ENCODE measurements around the gene HNRNPA2B1. TPM values are rescaled to one million over a fixed set of nuclear protein-coding genes. Genes with fewer than 3 reads are reported as not detected.

The HNRNPA2B1 gene
- total RNA-seq, 1 experiment from 2014 or later = 1,101 TPM

DNA sequence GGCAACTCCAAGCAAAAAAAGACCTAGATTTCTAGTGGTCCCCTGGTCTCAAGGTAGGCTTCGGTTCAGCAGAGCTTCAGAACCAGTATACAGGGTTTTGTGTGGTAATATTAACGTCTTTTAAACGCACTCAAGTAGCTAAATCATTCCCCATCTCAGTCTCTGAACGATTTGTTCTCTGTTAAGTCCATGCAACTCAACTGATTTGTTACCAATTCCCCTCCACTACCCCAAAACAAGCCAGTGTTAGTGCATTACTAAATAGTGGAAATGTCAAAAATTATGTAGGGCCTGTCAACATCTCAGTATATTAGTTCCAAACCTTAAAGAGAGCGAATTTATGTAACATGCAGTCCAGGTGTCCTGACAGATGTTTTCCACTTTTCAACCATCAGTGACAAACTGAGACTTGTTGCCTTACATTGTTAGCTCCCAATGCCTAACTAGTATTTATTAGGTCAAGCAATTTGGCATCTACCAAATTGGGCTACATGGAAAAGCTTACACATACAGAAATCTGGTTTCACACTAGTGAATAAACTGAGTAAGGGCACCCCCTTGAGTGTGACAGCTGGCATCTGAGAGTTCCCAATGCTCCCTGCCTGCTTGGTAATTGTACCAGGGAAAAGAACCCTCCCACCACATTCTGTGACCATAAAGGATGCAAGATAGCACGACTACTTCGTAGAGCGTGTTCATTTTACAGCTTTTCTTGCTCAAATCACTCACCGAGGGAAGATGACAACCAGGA, 12.2 kb downstream of the HNRNPA2B1 start (continued):
- TF ChIP-seq, protein P1, sequence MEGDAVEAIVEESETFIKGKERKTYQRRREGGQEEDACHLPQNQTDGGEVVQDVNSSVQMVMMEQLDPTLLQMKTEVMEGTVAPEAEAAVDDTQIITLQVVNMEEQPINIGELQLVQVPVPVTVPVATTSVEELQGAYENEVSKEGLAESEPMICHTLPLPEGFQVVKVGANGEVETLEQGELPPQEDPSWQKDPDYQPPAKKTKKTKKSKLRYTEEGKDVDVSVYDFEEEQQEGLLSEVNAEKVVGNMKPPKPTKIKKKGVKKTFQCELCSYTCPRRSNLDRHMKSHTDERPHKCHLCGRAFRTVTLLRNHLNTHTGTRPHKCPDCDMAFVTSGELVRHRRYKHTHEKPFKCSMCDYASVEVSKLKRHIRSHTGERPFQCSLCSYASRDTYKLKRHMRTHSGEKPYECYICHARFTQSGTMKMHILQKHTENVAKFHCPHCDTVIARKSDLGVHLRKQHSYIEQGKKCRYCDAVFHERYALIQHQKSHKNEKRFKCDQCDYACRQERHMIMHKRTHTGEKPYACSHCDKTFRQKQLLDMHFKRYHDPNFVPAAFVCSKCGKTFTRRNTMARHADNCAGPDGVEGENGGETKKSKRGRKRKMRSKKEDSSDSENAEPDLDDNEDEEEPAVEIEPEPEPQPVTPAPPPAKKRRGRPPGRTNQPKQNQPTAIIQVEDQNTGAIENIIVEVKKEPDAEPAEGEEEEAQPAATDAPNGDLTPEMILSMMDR (IDR thresholded peaks at IDR 0.05) = no peak
- peak; percentile 98 for TF ChIP-seq ZNF671 (CRISPR knock-in tag; IDR thresholded peaks at IDR 0.05)
- TF ChIP-seq, protein P2, sequence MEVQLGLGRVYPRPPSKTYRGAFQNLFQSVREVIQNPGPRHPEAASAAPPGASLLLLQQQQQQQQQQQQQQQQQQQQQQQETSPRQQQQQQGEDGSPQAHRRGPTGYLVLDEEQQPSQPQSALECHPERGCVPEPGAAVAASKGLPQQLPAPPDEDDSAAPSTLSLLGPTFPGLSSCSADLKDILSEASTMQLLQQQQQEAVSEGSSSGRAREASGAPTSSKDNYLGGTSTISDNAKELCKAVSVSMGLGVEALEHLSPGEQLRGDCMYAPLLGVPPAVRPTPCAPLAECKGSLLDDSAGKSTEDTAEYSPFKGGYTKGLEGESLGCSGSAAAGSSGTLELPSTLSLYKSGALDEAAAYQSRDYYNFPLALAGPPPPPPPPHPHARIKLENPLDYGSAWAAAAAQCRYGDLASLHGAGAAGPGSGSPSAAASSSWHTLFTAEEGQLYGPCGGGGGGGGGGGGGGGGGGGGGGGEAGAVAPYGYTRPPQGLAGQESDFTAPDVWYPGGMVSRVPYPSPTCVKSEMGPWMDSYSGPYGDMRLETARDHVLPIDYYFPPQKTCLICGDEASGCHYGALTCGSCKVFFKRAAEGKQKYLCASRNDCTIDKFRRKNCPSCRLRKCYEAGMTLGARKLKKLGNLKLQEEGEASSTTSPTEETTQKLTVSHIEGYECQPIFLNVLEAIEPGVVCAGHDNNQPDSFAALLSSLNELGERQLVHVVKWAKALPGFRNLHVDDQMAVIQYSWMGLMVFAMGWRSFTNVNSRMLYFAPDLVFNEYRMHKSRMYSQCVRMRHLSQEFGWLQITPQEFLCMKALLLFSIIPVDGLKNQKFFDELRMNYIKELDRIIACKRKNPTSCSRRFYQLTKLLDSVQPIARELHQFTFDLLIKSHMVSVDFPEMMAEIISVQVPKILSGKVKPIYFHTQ (CRISPR knock-in tag; IDR thresholded peaks at IDR 0.05) = peak; percentile 97
- TF ChIP-seq, protein P3, sequence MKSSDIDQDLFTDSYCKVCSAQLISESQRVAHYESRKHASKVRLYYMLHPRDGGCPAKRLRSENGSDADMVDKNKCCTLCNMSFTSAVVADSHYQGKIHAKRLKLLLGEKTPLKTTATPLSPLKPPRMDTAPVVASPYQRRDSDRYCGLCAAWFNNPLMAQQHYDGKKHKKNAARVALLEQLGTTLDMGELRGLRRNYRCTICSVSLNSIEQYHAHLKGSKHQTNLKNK (CRISPR knock-in tag; IDR thresholded peaks at IDR 0.05) = peak; percentile 24; the same call in 1 of the 2 replicates
- TF ChIP-seq NFATC4 (CRISPR knock-in tag; IDR thresholded peaks at IDR 0.05) = peak; percentile 97
- no peak for TF ChIP-seq TP53 (CRISPR knock-in tag; IDR thresholded peaks at IDR 0.05)
- no peak for TF ChIP-seq JUN (CRISPR knock-in tag; IDR thresholded peaks at IDR 0.05)

DNA sequence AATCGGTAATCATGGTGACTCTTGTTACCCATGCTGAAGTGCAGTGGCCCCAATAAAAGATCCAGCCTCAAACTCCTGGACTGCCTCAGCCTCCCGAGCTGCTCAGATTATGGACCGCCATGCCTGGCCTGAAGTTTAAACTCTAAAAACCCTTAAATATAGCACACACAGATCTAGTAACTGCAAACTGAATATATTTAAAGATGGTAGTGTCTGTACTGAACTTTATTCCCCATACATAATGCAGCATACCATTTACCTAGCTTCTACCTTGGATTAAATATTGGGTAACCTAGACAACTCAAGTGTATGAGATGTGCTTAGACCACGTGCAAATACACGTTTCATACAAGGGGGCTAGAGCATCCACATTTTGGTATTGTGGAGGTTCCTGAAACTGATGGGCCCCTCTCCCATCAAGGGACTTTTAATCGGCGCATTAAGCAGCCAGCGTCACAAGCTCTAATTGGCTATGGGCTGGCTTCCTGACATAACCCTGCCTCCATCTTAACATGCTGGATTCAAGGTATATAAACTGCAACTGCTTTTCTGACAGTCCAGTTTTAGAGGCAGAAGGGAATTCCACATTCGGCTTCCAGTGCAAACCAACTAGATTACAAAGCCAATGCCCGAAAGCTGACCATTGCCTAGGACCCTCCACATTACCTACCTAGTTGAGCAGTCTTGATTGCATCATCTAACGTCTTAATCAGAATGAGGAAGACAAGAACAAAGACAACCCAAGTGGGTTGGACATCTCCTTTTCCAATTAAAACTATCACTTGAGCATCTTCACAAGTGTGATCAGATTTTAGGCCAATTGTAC, 13.0 kb downstream of the HNRNPA2B1 start:
- ChIA-PET POLR2A (interaction anchor here (0.5 to 3.2 kb wide), 12 partner anchors 11 to 294 kb away, joined by 3 to 35 read pairs (median 4); partner anchors contain the start of genes CBX3, HNRNPA2B1 and NFE2L3), CTCF (interaction anchor here (0.7 to 2.3 kb wide), 9 partner anchors 11 to 295 kb away, joined by 3 to 13 read pairs (median 4); partner anchors contain the start of gene NFE2L3)
- Mint-ChIP-seq H3K4me3 (no peak overlapping the region), H3K27me3 (ENCODE audit: low read depth) (no peaks in the 10 kb centered on the region), H3K9me3 (no peaks in the 10 kb centered on the region), H3K27ac (peak overlapping the region; percentile 97), H3K4me1 (peaks cover 55% of the 10 kb centered on the region), H3K36me3 (peaks cover 56% of the 10 kb centered on the region)
- ATAC-seq = peak; percentile 36
- DNase-seq (ENCODE audit: low spot score) = no peak
- TF ChIP-seq ZNF425 (CRISPR knock-in tag; conservative IDR thresholded peaks at IDR 0.05) = peak; percentile 79
- TF ChIP-seq GABPB1 (CRISPR knock-in tag; IDR thresholded peaks at IDR 0.05) = peak; percentile 70
- peak; percentile 95 for TF ChIP-seq ZNF671 (CRISPR knock-in tag; IDR thresholded peaks at IDR 0.05)
- TF ChIP-seq ARID4B (CRISPR knock-in tag; IDR thresholded peaks at IDR 0.05; ENCODE audit: borderline replicate concordance) = no peak
- TF ChIP-seq JUN (CRISPR knock-in tag; IDR thresholded peaks at IDR 0.05) = no peak
- 0 out of 2 replicates have a peak, but pooled peaks have one; percentile 6 for TF ChIP-seq SOX15 (CRISPR knock-in tag; IDR thresholded peaks at IDR 0.05)
- TF ChIP-seq ETV6 (CRISPR knock-in tag; IDR thresholded peaks at IDR 0.05) = 0 out of 2 replicates have a peak, but pooled peaks have one; percentile 7
- TF ChIP-seq GTF2I (CRISPR knock-in tag; conservative IDR thresholded peaks at IDR 0.05) = 0 out of 2 replicates have a peak, but pooled peaks have one; percentile 3
- TF ChIP-seq EMX1 (CRISPR knock-in tag; IDR thresholded peaks at IDR 0.05) = peak; percentile 97; the same call in 1 of the 2 replicates
- TF ChIP-seq, protein P4, sequence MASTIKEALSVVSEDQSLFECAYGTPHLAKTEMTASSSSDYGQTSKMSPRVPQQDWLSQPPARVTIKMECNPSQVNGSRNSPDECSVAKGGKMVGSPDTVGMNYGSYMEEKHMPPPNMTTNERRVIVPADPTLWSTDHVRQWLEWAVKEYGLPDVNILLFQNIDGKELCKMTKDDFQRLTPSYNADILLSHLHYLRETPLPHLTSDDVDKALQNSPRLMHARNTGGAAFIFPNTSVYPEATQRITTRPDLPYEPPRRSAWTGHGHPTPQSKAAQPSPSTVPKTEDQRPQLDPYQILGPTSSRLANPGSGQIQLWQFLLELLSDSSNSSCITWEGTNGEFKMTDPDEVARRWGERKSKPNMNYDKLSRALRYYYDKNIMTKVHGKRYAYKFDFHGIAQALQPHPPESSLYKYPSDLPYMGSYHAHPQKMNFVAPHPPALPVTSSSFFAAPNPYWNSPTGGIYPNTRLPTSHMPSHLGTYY (CRISPR knock-in tag; IDR thresholded peaks at IDR 0.05) = peak; percentile 95
- TF ChIP-seq FOXJ3 (CRISPR knock-in tag; IDR thresholded peaks at IDR 0.05; ENCODE audit: borderline replicate concordance) = no peak; the same call in 1 of the 2 replicates
- peak; percentile 96 for TF ChIP-seq NFATC4 (CRISPR knock-in tag; IDR thresholded peaks at IDR 0.05)
- TF ChIP-seq, protein P2 (CRISPR knock-in tag; IDR thresholded peaks at IDR 0.05) = peak; percentile 94
- no peak for TF ChIP-seq TP53 (CRISPR knock-in tag; IDR thresholded peaks at IDR 0.05)
